Measurements from ENCODE around the gene PCDHGA12.

The PCDHGA12 gene

GRCh38 chr5:141441571-141442170 is 11.4 kb downstream of the PCDHGA12 start:
- DNase-seq: no peak

GRCh38 chr5:141465351-141465750 is 35.0 kb downstream of the PCDHGA12 start:
- DNase-seq: no peak

GRCh38 chr5:141475625-141476131 is 45.4 kb downstream of the PCDHGA12 start, which contains the start of gene PCDHGC3:
PCDHGC3 (plus strand) TSS chr5:141475966; CDS start chr5:141476117, 151 bp downstream.
- DNase-seq: peak; percentile 19

GRCh38 chr5:141476132-141476911 is 46.0 kb downstream of the PCDHGA12 start:
- DNase-seq: no peak

- no peak for DNase-seq
Observed at GRCh38 chr5:141477044-141477575, 46.8 kb downstream of the PCDHGA12 start.

- no peak for DNase-seq
Observed at GRCh38 chr5:141477815-141478214, 47.5 kb downstream of the PCDHGA12 start.

- no peak for DNase-seq
Observed at GRCh38 chr5:141478321-141478945, 48.1 kb downstream of the PCDHGA12 start.

GRCh38 chr5:141479776-141480175 is 49.5 kb downstream of the PCDHGA12 start:
- DNase-seq: no peak
